GM19351 (cell line): ENCODE measurements around the gene MX1.

Source experiments
- ATAC-seq: cut with Tn5 transposase; IDR thresholded peaks from one replicate; pipeline ENCODE4 v1.9.1; 2021; ENCODE audit warnings: mild to moderate bottlenecking, moderate library complexity; ENCODE audit not compliant: unreplicated experiment

The MX1 gene

DNA sequence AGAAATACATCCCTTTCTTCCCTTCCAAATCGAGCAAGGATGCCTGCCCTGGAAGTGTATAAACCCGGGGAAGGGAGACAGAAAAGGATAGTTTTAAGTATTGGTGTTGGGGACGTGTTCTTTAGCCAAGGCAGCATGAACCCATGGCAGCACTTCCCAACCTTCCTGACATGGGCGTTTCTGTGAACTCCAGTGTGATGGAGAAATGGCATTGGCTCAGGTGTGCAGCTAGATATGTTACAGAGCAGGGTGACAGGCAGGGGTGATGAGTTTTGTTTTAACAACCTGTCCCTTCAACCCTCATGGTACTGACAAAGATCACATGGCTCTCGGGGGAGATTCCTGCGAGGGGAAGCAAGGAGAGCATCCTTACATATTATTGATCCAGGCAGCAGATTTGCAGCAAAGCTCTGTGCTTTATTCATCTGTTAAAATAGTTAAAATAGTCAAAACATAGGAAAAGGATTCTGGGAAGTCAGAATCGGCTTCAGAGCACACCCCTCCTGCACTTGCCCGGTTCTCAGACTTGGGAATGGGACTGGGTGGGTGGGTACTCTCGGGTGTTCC is 4.0 kb downstream of the MX1 start:
- no peak for ATAC-seq

DNA sequence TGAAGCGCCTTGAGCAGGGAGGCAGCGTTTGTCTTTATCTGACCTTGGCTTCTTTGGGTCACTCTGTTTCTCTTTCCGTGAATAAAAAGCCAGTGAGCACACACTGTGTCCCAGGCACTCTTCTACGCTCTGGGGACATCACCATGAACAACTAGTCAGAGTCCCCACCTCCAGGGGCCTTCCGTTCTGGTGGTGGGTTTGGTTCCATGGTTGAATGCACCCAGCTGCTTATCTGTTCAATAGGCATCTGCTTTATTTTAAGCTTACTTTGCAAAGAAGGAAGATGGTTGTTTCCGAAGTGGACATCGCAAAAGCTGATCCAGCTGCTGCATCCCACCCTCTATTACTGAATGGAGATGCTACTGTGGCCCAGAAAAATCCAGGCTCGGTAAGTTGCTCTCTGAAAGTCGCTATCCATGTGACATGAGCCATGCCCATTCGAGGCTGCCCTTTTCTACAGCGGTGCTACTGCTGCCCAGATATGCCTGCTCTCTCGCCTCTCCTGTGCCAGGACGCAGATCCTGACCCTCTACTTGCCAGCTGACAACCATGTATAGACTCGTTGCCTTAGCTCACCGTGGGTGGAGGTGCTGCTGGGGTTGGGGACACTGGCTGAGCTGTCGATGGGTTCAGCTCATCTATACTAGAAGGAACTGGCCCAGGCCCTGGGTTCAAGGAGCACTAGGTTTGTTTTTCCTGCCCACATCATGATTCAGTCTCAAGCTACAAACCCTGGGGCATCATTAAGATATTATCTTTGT is 5.9 kb downstream of the MX1 start:
- ATAC-seq: peak; percentile 76

DNA sequence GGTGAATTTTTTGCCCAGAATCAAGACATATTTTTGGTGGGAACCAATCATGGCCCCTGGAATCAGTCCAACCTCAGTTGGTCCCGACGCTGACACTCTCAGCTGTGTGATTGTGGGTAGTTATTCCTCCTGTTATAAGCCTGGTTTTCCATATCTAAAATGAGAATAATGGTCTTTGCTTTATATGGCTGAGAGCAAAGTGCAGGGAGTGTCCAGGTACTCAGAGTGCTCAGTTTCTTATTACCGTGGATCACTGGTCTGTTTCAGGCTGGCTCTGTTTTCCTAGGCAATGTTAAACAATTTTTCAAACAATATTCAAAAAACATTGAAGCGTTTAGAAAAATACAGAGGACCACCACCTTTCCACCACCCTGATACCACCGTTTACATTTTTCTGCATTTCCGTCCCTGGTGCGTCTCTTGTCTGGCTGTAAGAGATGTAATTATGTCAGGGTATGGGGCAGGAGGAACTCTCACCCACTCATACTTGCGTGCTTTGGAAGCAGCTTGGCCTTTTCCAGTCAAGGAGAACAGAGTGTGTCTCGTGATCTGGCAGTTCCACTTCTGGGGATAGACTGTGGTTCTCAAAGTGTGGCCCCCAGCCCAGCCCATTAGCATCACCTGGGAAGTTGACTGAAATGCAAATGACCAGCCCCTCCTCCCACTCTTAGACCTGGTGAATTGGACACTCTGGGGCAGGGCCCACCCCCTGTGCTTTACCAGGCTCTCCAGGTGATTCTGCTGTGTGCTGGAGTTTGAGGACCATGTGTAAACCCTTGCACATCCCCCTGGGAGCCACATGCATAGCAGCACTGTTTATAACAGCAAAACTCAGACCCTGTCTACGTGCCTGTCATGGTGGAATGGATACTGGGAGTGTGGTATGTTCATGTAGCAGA is 6.8 kb downstream of the MX1 start:
- no peak for ATAC-seq

DNA sequence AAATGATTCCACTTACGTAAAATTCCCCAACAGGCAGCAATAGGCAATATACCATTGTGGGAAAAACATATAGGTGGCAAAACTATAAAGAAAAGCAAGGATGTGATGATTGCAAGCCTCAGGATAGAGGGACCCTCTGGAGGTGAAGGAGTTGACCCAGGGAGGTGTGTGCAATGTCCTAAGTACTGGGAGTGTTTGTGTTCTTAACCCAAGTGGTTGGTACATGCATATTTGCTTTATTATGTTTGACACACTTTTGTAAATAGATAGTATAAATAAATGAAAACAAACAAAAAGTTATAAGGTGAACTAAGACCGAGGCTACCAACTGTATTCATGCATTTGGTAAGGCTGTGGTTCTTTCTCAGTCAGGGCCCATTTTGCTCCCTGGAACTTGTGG is 7.5 kb downstream of the MX1 start:
- no peak for ATAC-seq

DNA sequence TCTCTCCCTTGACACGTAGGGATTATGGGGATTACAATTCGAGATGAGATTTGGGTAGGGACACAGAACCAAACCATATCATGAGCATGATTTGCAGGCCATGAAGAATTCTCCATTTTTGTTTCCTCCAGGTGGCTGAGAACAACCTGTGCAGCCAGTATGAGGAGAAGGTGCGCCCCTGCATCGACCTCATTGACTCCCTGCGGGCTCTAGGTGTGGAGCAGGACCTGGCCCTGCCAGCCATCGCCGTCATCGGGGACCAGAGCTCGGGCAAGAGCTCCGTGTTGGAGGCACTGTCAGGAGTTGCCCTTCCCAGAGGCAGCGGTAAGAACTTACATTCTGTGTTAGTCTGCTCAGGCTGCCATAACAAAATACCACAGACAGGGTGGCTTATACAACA is 9.7 kb downstream of the MX1 start:
- ATAC-seq: no peak

DNA sequence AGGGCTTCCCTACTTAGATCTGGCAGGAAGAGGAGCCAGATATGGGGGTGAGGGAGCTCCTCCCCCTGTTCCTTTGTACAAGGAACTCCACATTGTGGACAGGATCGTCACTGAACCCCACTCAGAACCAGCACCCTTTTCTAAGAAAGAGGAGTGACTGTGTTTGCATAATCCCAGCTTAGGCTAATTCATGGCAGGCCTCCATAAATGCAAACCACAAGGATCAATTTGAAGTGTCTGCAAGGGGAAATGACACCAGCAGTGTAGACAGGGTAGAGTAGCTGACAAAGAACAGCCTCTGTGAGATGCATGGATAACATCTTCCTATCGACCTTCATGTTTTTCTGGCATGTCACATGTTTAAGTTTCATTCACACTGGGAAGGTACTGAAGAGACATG is 11.7 kb downstream of the MX1 start:
- no peak for ATAC-seq

DNA sequence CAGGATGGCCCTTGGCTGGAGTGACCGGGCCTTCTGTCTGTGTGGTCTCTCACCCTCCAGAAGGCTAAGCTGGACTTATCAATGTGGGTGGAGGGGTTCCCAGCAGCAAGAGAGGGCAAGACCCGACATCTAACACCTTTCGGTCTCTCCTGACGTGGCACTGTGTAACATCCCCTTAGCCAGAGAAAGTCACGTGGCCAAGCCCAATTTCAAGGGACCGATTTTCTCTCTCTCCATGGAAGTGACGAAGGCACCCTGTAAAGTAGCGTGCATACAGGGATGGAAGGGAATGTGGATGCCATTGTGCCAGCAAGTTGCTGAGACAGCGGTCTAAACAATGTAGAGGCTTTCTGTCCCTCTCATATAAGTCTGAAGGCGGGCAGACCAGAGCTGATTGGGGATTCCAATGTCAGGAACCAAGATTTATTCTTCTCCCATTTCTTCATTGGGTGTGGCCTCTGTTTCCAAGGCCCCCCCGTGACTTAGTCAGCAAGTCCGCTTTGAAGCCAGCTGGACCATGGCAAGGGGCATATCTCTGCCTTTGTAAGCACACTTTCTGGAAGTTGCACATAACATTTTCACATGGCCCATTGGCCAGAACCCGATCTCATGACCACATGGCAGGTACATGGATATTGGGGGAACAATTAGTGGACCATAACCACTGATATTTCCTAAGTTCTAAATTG is 12.5 kb downstream of the MX1 start:
- ATAC-seq: no peak

DNA sequence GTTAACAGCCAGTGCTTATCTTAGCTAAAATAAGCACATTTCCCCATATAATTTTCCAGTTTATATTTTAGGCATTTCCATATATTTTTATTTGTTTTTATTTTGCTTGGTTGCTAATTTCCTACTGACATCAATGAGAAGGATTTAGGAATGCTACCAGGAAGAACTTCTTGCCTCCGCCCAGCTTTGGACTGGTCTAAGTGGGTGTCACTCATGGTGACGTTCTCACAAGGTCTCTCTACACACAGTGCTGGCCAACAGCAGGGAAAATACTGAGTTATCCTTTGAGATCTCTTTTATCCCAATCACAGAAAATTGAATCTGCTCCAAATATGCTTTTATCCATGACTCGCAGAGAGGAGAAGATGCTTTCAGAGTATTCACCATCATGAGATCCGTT is 13.2 kb downstream of the MX1 start:
- no peak for ATAC-seq

DNA sequence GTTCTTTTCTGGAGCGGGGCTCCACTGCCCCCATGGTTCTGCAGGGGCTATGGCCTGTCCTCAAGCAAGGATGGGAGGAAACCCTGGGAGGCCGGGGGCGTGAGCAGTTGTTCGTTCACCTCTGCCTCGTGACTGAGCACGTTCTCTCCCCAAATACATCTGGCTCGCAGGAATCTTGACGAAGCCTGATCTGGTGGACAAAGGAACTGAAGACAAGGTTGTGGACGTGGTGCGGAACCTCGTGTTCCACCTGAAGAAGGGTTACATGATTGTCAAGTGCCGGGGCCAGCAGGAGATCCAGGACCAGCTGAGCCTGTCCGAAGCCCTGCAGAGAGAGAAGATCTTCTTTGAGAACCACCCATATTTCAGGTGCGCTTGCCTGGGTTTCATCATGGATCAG is 15.5 kb downstream of the MX1 start:
- ATAC-seq: no peak

DNA sequence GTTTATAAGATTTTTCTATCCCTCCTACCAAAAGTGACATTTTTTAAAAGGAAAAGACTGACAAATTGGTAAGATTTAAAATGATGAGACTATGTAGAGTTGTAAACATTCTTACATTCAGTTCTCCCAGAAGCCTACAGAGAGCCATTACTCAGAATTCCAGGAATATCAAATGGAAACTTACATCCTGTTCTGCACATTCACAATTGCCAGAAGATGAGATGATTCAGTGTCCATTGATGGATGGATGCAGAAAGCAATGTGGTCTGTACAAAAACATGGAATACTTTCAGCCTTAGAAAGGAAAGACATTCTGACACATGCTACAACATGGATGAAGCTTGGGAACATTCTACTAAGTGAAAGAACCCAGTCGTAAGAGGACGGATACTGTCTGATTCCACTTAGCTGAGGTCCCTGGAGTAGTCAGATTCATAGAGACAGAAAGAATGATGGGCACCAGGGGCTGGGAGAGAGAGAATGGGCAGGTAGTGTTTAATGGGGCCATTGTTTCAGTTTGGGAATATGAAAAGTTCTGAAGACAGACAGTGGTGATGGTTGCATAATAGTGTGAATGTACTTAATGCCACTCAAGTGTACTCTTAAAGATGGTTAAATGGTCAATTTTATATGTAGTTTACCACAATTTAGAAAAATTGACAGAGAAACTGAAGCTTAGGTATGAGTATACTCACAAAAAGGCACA is 16.6 kb downstream of the MX1 start:
- ATAC-seq: no peak

DNA sequence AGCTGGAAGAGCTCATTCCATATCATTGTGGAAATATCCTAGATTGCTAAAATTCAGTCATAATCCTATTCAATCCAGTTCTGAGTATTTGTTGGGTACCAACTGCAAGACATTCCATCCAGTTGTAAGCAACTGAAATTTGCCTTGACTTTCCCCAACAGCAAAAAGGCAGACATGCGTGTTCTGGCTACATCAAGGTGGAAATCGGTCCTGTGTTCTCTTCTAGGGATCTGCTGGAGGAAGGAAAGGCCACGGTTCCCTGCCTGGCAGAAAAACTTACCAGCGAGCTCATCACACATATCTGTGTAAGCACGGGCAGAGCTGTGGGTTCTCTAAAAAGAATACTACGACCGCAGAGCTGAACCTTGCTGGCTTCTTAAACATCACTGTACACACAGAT is 17.5 kb downstream of the MX1 start:
- ATAC-seq: no peak

DNA sequence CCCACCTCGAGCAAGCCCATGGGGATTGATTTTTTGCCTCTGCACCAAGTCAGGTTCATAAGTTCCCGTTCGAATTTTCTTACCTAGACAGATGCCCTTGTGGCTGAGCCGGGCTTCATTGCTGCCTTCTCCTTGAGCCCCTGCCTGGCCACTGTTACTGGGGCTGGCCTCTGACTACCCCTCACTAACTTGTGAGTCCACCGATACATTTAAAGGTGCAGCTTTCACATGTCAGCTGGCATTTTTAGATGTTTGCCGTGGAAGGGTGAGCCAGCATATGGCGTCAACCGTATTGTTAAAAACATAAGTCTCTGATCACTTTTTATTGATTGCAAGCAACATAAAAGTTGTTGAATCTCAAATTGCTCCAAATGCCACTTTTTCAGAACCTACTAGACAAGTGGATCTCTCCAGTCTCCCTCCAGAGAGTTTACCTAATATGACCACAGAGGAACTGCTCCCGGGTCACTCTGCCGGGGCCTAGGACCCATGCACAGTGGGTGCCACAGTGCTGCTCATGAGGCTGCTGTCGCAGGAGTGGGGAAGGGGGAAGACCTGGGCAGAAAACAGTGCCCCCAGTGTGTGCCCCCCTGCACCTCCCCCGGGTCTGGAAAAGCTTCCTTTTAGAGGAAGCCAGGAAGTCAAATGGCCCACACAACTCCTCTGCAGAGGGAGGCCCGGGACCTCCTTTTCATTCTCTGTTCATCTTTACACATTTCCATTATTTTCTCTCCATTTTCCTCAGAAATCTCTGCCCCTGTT is 18.8 kb downstream of the MX1 start:
- no peak for ATAC-seq

DNA sequence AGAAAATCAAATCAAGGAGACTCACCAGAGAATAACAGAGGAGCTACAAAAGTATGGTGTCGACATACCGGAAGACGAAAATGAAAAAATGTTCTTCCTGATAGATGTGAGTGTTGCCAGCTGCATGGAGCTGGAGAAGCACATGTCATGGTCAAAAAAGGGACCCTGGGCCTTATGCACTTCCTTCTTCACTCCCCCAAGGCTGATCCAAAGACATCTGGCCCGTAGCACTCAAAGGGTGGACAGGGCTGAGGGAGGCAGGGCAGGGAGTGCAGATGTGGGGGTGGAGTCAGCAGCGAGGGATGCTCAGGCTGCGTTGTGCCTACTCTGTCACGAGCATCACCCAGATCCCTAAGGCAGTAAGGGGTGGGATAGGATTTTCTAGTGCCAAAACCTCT is 19.4 kb downstream of the MX1 start:
- ATAC-seq: no peak

DNA sequence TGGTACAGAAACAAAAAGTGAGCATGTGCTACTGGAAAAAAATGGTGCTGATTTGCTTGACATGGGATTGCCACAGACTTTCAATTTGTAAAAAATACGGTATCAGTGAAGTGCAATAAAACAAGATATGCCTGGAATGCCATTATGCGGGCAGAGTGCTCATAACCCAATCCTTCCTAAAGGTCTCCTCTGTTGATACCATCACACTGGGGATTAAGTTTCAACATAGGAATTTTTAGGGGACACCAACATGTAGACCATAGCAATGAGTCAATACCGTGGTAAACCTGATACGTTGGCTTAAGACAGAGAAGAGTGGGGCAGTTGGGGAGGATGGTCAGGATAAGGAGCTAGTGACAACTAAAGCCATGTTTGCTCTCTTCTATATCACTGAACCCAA is 20.5 kb downstream of the MX1 start:
- no peak for ATAC-seq

DNA sequence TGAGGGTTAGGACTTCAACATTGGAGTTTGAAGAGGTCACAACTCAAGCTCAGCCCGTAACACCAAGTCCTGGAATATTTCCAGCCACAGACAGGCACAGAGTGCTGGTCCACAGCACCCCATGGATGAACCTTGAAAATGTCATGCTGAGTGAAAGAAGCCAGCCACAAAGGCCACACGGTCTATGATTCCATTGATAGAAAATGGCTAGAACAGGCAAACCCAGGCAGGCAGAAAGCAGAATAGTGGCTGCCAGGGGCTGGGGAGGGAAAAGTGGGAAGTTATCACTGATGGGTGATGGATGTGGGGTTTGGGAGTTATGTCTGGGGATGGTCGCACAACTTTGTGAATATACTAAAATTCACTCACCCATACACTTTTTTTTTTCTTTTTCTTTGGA is 21.3 kb downstream of the MX1 start:
- no peak for ATAC-seq

DNA sequence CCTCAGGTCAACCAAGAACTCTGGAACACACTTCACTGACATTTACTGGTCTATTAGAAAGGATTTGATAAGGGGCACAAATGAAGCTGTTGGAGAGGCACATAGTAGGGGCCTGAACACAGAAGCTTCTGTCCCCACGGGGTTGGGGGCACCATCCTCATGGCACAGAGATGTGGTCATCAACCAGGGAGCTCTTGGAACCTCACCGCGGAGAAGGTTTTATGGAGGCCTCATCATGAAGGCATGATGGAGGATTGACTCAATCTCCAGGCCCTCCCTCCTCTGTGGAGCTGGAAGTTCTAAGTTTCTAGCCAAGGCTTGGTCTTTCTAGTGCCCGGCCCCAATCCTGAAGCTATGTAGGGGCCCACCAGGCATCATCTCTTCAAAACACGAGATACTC is 23.6 kb downstream of the MX1 start:
- no peak for ATAC-seq

DNA sequence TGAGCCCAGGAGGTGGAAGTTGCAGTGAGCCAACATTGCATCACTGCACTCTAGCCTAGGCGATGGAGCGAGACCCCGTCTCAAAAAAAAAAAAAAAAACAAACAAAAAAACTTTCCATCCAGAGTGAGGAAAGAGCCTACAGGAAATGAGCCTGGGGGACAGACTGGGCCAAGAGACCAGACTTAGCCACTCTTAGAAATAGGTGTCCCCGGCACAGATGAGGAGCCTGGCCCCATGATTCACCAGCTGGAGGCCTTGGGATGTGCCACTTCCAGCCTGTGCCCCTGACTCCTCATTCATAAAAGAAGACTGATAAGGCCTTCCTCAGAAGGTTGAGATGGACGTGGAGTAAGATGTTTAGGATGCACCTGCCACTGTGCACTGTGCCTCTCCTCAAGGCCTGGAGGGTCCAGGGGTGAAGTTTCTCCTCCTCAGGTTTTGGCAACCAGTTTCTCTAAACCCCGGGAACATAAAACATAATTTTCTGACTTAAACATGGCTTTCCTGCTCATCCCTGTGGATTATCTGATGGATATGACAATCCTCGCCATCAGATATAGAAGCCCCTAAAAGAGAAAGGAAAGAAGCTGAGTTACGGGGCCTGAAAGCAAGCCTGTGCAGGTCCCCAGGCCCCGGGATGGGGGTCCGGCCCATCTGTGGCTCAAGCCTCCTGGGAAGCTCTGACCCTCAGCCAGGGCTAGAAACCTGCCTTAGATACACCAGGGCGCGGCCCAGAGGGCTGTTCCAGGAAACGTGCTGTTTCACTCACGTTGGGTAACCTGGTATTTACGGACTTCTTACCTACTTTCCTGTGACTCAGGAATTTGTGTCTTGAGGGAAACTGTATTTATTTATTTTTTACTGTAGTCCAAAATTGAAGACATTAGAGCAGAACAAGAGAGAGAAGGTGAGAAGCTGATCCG is 26.0 kb downstream of the MX1 start:
- ATAC-seq: no peak

DNA sequence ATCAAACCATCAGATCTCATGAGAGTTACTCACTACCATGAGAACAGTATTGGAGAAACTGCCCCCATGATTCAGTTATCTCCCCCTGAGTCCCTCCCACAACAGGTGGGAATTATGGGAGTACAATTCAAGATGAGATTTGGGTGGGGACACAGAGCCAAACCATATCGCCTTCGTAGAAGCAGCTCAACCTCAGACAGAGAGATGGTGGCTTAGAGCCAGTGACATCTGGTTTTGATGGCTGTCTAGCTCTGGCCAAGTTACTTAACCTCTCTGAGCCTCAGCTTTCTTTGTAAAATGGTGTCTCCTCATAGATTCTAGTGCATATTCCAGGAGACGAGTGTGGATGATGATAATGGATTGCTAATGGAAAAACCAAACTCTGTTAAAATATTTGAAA is 27.2 kb downstream of the MX1 start:
- ATAC-seq: no peak

DNA sequence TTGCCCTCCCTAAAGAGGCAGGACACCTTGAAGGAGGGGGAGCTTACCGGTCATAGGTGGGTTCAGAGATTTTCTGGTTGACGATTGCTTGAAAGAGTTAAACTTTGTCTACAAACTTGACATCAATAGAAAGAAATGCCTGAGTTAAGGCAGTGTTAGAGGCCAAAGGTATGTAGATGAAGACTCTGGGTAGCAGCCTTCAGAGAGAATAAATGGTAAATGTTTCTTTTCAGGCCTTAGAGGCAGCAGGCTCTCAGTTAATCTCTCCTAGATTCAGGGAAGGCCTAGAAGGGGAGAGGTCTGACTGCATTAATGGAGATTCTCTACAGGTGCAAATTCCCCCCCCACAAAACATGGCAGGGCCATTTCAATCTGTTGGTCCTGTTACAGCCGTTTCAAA is 27.7 kb downstream of the MX1 start:
- no peak for ATAC-seq
